CD4-positive, alpha-beta T cell treated with Interleukin-17A for 4 hours (primary cell): ENCODE results near the gene LRRC17.

Experiments
- DNase-seq: peaks from one replicate; pipeline ENCODE4 v3.0.0-alpha.2; 2020; ENCODE audit warnings: mixed read lengths

The LRRC17 gene

GRCh38 chr7:102990642-102991041, 77.8 kb downstream of the LRRC17 start:
- DNase-seq, result no peak

DNA sequence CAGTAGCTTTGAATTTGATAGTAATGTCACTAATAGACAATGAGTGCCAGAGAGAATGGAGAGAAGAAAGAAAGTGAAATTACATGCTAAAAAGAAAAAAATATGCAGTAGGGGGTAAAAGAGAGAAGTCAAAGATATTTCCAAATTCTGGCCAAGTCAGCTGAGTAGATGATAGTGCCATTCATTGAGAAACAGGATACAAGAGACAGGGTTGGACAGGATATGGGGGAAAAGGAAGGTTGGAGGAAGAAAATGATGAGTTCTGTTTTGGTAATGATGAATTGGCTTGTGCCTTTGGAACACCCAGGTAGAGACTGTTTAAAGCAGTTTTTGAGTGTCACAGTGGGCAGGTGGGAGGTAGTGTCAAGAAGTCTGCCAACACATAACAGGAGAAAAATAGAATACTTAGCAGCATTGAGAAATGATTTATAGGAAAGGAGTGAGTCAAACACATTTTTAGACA, 78.3 kb downstream of the LRRC17 start:
- DNase-seq, result no peak

- no peak for DNase-seq
Measured at GRCh38 chr7:102991540-102992214, 78.9 kb downstream of the LRRC17 start.

- no peak for DNase-seq
Measured at GRCh38 chr7:102992509-102992937, 79.7 kb downstream of the LRRC17 start.

DNA sequence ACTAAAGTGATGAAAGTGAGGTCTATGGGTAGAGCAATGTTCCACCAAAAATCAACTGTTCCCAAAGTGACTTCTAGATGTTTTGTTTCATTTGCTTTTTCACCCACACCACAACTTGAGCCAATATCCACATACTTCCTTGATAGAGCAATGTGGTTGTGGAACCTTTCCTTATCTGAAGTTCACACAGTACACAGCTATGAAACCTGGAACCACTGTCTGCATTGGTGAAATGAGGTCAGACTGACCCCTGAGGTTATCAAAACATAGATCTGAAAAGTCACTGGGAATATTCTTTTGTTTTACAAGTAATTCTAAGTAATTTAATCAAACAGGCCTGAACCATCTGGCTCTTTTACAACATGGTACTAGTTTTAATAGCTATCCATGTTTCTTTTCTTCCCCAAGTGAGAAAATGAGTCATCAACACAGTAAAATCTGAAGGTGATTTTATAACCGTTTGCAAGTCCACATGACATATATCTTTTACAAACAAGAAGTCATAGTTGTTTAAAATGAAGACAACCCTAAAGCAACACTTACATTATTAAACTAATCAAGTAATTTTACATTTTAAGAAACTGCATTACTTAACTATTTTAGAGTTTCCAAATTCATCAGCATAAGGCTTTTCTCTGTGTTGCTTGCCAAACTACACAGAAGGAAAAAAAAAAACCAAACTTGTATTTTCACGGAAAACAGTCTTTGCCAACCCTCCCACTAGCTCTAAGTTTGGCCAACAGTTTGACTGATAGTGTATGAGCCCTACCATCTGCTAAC, 80.3 kb downstream of the LRRC17 start:
- DNase-seq, result no peak

DNA sequence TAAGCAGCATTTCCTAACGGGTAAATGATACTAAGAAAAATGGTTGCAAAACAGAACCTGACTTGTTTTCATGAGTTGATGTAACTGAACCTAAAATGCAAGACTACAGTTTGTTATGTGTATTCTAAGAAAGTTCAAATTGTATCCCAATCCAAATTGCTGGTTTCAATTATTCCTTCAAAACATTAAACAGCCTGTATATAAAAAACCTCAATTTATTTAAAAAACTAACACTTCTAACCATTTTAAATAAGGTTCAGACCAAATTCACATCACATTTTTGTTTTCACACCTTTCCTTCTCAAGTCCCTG, 80.9 kb downstream of the LRRC17 start:
- no peak for DNase-seq

DNA sequence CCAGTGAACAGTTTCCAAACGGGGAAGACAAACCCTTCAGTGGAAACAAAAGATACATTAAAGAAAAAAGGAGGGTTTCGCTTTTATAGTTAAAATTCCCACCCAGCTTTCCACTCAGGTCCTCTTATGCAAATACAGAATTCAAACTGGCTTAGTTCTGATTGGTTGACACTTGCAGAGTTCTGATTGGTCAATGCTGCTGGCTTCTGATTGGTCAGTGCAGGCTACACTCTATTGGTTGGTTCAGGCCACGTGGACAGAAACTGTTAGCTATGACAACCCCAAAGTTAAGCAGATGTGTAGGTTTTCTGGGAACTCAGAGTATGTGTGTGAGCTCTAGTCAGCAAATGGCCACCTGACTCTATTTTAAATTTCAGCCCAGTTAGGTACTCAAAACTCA, 81.8 kb downstream of the LRRC17 start:
- no peak for DNase-seq
